ENCODE data around the gene MED13L. TPM values are rescaled to one million over a fixed set of nuclear protein-coding genes. Genes with fewer than 3 reads are reported as not detected.

Gene MED13L
- total RNA-seq, 2 experiments from 2014 or later = 39.5 to 41.8 TPM

DNA sequence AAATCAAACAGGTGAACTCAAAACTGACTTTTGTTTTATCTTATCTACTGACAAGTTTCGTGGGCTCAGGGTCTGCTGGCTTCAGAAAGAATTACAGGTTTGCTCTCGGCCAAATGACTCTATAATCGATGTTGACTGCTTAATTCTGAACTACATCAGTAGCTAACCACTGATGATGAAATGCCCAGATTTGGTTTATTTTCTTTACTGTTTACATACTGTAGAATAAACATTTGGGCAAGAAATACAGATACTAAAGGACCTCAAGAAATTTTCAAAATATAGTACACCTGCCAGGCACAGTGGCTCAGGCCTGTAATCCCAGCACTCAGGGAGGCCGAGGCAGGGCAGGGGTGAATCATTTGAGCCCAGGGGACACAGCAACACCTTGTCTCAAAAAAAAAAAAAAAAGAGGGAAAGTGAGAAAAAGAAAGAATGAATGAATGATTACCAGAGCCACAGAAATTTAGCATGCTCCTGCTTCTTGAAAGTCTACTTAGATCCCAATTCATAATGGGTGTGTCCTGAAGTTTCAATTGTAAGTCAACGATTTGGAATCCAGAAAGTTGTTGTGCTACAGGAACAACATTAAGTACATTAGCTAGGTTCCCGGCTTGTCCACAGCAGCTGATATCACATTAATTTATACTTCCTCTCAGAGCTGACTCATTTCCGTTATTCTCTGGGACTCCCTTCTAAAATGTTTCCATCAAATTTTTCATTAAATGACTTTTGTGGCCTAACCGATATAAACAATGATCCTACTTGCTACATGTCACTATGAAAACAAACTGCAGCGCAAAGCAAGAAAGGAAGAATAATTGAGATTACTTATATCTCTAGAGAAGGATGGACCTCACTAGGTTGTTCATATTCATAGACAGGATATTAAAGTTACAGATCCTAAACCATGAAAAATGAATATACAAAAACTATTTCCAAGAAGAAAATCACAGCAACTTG is 134.3 kb downstream of the MED13L start:
- CTCF ChIA-PET = interaction anchor here (0.9 to 2.9 kb wide), 11 partner anchors 10 to 458 kb away, joined by 3 to 15 read pairs (median 4); no protein-coding TSS in a partner anchor
- peak overlapping the region; percentile 8 for H3K4me3 Mint-ChIP-seq
- ATAC-seq (peak; percentile 70), DNase-seq (peak; percentile 31)
- peaks cover 52% of the 10 kb centered on the region for H3K4me1 Mint-ChIP-seq (ENCODE audit: low read depth)
- no peaks in the 10 kb centered on the region for H3K27me3 Mint-ChIP-seq
- H3K9me3 Mint-ChIP-seq = no peaks in the 10 kb centered on the region
- TF ChIP-seq, protein P1, sequence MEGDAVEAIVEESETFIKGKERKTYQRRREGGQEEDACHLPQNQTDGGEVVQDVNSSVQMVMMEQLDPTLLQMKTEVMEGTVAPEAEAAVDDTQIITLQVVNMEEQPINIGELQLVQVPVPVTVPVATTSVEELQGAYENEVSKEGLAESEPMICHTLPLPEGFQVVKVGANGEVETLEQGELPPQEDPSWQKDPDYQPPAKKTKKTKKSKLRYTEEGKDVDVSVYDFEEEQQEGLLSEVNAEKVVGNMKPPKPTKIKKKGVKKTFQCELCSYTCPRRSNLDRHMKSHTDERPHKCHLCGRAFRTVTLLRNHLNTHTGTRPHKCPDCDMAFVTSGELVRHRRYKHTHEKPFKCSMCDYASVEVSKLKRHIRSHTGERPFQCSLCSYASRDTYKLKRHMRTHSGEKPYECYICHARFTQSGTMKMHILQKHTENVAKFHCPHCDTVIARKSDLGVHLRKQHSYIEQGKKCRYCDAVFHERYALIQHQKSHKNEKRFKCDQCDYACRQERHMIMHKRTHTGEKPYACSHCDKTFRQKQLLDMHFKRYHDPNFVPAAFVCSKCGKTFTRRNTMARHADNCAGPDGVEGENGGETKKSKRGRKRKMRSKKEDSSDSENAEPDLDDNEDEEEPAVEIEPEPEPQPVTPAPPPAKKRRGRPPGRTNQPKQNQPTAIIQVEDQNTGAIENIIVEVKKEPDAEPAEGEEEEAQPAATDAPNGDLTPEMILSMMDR (IDR thresholded peaks at IDR 0.05) = no peak
- POLR2A ChIA-PET = interaction anchor here (0.6 to 1.4 kb wide), 2 partner anchors 114 to 133 kb away, joined by 3 to 4 read pairs; no protein-coding TSS in a partner anchor
- intact Hi-C loops (cut with micrococcal nuclease) = loop anchor here (2.0 to 5.0 kb wide), 2 partner anchors 94 to 449 kb away; no protein-coding TSS in a partner anchor
- no peaks in the 10 kb centered on the region for H3K36me3 Mint-ChIP-seq (ENCODE audit: low read depth)
- peak overlapping the region; percentile 82 for H3K27ac Mint-ChIP-seq

DNA sequence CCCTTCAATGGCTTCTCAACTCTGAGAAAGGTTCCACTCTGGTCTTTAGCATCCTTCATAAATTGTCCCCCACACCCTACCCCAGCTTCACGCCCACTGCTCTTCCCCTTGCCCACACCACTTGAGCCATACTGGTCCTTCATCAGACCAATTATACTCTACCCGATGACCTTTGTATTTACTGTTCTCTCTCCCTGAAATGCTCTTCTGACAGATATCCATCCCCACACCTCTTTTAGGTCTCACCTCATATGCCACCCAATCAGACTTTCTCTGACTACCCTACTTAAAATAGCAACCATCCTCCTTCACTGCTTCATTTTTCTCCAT is 135.7 kb downstream of the MED13L start:
- POLR2A ChIA-PET = interaction anchor here (0.9 kb wide), 1 partner anchor 23 kb away, joined by 3 read pairs; no protein-coding TSS in a partner anchor
- Mint-ChIP-seq H3K9me3 (no peaks in the 10 kb centered on the region), H3K4me1 (ENCODE audit: low read depth) (peaks cover 62% of the 10 kb centered on the region), H3K4me3 (no peak overlapping the region), H3K27ac (peak overlapping the region; percentile 0), H3K27me3 (no peaks in the 10 kb centered on the region), H3K36me3 (ENCODE audit: low read depth) (no peaks in the 10 kb centered on the region)
- intact Hi-C loops (cut with micrococcal nuclease) = loop anchor here (2.0 to 5.0 kb wide), 2 partner anchors 95 to 451 kb away; no protein-coding TSS in a partner anchor
- TF ChIP-seq, protein P1 (IDR thresholded peaks at IDR 0.05) = no peak
- no peak for DNase-seq
- no peak for ATAC-seq
- CTCF ChIA-PET = interaction anchor here (0.7 to 2.9 kb wide), 17 partner anchors 8 to 567 kb away, joined by 3 to 15 read pairs (median 5); no protein-coding TSS in a partner anchor

DNA sequence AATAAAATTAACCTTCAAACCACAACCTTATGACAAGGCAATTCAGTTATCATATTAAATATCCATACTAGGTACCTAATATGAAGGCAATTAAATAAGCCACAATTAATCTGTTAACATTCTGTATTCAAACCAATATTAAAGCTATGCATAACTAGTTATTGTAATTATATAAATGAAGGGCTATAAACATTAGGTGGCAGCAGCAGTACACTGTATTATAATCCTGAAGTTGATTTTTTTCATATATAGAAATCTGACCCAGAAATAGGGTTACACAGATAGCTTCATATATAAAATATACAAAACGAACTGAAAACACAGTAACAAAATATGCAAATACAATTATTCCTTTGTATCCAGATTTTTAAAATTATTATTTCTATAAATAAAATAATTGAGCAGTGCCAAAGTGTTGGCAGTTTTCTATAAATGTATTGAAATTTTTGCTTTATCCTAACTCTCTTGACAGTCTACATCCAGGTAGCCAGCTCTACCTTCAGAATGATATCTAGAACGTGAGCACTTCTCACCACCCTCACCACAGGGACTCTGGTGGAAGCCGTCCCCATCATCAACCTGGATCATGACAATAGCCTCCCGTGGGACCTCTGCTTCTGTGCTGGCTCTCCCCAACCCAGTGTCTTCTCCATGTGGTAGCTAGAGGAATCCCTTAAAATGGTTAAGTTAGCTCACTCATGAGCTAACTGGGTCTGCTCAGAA is 136.2 kb downstream of the MED13L start:
- Mint-ChIP-seq H3K27ac (no peak overlapping the region), H3K4me1 (ENCODE audit: low read depth) (peaks cover 65% of the 10 kb centered on the region)
- POLR2A ChIA-PET = interaction anchor here (0.9 kb wide), 1 partner anchor 23 kb away, joined by 3 read pairs; no protein-coding TSS in a partner anchor

DNA sequence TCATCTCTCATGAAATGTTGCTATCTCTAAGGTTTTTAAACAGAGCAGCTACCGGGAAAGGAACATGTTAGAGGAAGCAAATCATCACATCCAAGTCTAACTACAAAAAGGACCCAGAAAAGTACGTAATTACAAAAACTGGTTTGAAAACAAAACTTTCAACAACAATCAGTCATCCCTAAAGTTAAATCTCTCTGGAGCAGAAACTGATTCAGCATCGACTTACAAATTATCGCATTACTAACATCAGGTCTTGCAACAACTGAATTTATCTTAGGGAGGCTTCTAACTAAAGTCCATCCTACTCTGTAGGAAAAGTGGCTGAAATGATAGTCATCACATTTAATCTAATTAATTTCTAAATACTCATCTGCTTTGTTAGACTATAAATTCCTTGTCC is 137.0 kb downstream of the MED13L start:
- Mint-ChIP-seq H3K27me3 (no peaks in the 10 kb centered on the region), H3K4me1 (ENCODE audit: low read depth) (peaks cover 70% of the 10 kb centered on the region), H3K27ac (no peak overlapping the region), H3K36me3 (ENCODE audit: low read depth) (peaks cover 2% of the 10 kb centered on the region), H3K9me3 (no peaks in the 10 kb centered on the region), H3K4me3 (no peak overlapping the region)
- intact Hi-C loops (cut with micrococcal nuclease) = loop anchor here (5.0 kb wide), 1 partner anchor 452 kb away; no protein-coding TSS in a partner anchor
- ChIA-PET CTCF (interaction anchor here (1.0 to 2.9 kb wide), 17 partner anchors 10 to 568 kb away, joined by 3 to 15 read pairs (median 5); no protein-coding TSS in a partner anchor), POLR2A (no interaction called here)
- ATAC-seq (no peak), DNase-seq (no peak)
- TF ChIP-seq, protein P1 (IDR thresholded peaks at IDR 0.05) = peak; percentile 14

More for the DNA sequence above, 136.2 kb downstream of the MED13L start:
- H3K36me3 Mint-ChIP-seq (ENCODE audit: low read depth) = no peaks in the 10 kb centered on the region
- no peak overlapping the region for H3K4me3 Mint-ChIP-seq
- H3K27me3 Mint-ChIP-seq = no peaks in the 10 kb centered on the region
- DNase-seq (no peak), ATAC-seq (no peak)
- H3K9me3 Mint-ChIP-seq = no peaks in the 10 kb centered on the region
- CTCF ChIA-PET = interaction anchor here (0.7 to 2.9 kb wide), 21 partner anchors 8 to 567 kb away, joined by 3 to 15 read pairs (median 5); no protein-coding TSS in a partner anchor
- TF ChIP-seq, protein P1 (IDR thresholded peaks at IDR 0.05) = peak; percentile 50
- intact Hi-C loops (cut with micrococcal nuclease) = loop anchor here (5.0 kb wide), 1 partner anchor 451 kb away; no protein-coding TSS in a partner anchor

Data from activated CD8-positive, alpha-beta T cell treated with anti-CD3 and anti-CD28 coated beads for 36 hours (primary cell).